HepG2 (cell line): Measurements from ENCODE around the gene KLF3. TPM values are rescaled to one million over a fixed set of nuclear protein-coding genes. Genes with fewer than 3 reads are reported as not detected.
A peak's percentile ranks its signal among the peaks of the same experiment; 100 is the strongest.

ENCODE experiments used
- CREBL2 ChIP-seq: sonication (generic); formaldehyde crosslinking; IDR thresholded peaks from 2 replicates; pipeline ENCODE4 v1.8.1; 2023; ENCODE audit warnings: missing genetic modification reagents, mild to moderate bottlenecking, borderline replicate concordance
- NKX3-1 ChIP-seq: sonication (generic); formaldehyde crosslinking; IDR thresholded peaks from 2 replicates; pipeline ENCODE4 v1.5.0; 2020; ENCODE audit warnings: missing genetic modification reagents
- RXRA ChIP-seq: sonication (generic); formaldehyde crosslinking; IDR thresholded peaks from 2 replicates; pipeline ENCODE4 v1.5.1; 2020; ENCODE audit warnings: missing genetic modification reagents
- SALL1 ChIP-seq: sonication (generic); formaldehyde crosslinking; IDR thresholded peaks from 2 replicates; pipeline ENCODE4 v1.8.0; 2022; ENCODE audit warnings: mild to moderate bottlenecking, missing genetic modification reagents
- SCMH1 ChIP-seq: sonication (generic); formaldehyde crosslinking; IDR thresholded peaks from 2 replicates; pipeline ENCODE4 v1.9.0; 2021; ENCODE audit warnings: missing genetic modification reagents, mild to moderate bottlenecking, borderline replicate concordance
- SIX4 ChIP-seq: sonication (generic); formaldehyde crosslinking; IDR thresholded peaks from 2 replicates; pipeline ENCODE4 v1.4.0; 2020; ENCODE audit warnings: missing genetic modification reagents
- XRCC5 ChIP-seq: fragments of 200-400 bp; formaldehyde crosslinking; optimal IDR thresholded peaks from 2 replicates; pipeline ENCODE3; 2017; ENCODE audit warnings: mild to moderate bottlenecking, low read length
- ZMAT5 ChIP-seq: sonication (generic); formaldehyde crosslinking; IDR thresholded peaks from 2 replicates; pipeline ENCODE4 v1.5.0; 2020; ENCODE audit warnings: mild to moderate bottlenecking, low read depth, missing genetic modification reagents, borderline replicate concordance
- ZNF136 ChIP-seq: sonication (generic); formaldehyde crosslinking; IDR thresholded peaks from 2 replicates; pipeline ENCODE4 v1.8.1; 2022; ENCODE audit warnings: low read depth, mild to moderate bottlenecking, moderate library complexity, missing genetic modification reagents
- ZNF331 ChIP-seq: sonication (generic); formaldehyde crosslinking; IDR thresholded peaks from 2 replicates; pipeline ENCODE4 v1.4.0; 2020; ENCODE audit warnings: missing genetic modification reagents
- ZNF766 ChIP-seq: sonication (generic); formaldehyde crosslinking; IDR thresholded peaks from 2 replicates; pipeline ENCODE4 v1.5.0; 2020; ENCODE audit warnings: missing genetic modification reagents, borderline replicate concordance
- ZNF790 ChIP-seq: sonication (generic); formaldehyde crosslinking; IDR thresholded peaks from 2 replicates; pipeline ENCODE4 v1.8.0; 2022; ENCODE audit warnings: missing genetic modification reagents, mild to moderate bottlenecking, borderline replicate concordance
- ZNF83 ChIP-seq: sonication (generic); formaldehyde crosslinking; IDR thresholded peaks from 2 replicates; pipeline ENCODE4 v1.4.0; 2020; ENCODE audit warnings: missing genetic modification reagents, mild to moderate bottlenecking, borderline replicate concordance
- ZNF850 ChIP-seq: sonication (generic); formaldehyde crosslinking; conservative IDR thresholded peaks from 2 replicates; pipeline ENCODE4 v1.9.0; 2021; ENCODE audit warnings: mild to moderate bottlenecking, missing genetic modification reagents
- polyA plus RNA-seq, 8 experiments: library from polyadenylated mRNA; depleted of rRNA in 3 of 8; stranded (reverse) in 7 of 8; unstranded in 1 of 8; fragments of >200 nt; fragmentation: Illumina TruSeq in 4 of 8; extraction: Trizol in 4 of 8; gene quantifications; 2 replicates each; pipeline versions ENCODE4 v1.2.1 to v1.2.3, GENCODE V29; 2011 to 2016; ENCODE audit warnings: low read depth in 4 of 8, missing spikeins in 1 of 8, mixed read lengths in 1 of 8; ENCODE audit not compliant: insufficient read depth in 1 of 8
- total RNA-seq, 5 experiments: library from RNA; depleted of rRNA; stranded (reverse); fragments of >200 nt; fragmentation: Illumina TruSeq; extraction: Trizol; gene quantifications; 2 replicates each; pipeline ENCODE4 v1.2.3, GENCODE V29; 2016; ENCODE audit warnings: low read depth in 1 of 5
- TF ChIP-seq, protein P1 (sequence below): sonication (generic); formaldehyde crosslinking; IDR thresholded peaks from 2 replicates; pipeline ENCODE4 v1.9.0; 2022; ENCODE audit warnings: missing genetic modification reagents, mild to moderate bottlenecking, borderline replicate concordance

The KLF3 gene
- total and polyA plus RNA-seq, 2 of the 13 experiments (the other 11 are each of a cell fraction or from before 2014, with no cell fraction given): 29.1 to 37.8 TPM

DNA sequence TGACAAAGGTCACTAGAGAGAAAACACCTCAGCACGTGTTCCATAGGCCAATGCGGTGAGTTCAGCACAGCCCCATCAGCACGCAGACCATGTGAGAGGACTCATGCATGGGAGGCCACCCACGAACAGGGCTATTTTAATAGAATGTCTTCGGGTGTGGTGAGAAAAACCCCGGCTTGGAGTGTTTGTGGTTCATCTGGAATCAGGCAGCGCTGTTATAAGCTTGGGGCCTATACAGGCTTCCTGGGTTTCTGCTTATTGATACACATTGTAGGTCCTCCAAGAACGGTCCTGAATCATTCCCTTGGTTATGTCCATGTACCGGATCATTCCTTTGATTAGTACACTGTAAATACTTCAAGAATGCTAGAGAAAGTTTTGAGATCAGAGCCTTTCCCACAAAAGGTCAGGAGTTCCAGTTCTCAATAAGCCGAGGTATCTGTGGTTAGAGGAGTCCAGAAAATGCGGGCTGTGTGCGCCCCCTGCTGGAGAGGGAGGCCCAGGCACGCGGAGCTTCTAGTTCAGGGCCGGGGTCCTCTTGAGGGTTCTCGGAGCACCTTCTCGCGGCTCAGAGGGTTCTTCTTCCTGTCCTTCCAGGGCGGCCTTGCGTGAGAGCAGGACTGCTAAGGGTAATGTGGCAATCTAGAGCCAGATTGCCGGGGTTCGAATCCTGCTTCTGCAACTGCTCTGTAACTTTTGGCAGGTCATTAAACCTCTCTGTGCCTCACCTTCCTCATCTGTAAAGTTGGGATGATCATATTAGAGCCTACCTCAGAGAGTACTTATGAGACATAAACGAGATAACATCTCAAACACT is 67.0 kb downstream of the KLF3 start (continued):
- TF ChIP-seq RXRA (CRISPR knock-in tag): no peak
- 0 out of 2 replicates have a peak, but pooled peaks have one; percentile 14 for TF ChIP-seq ZNF331
- no peak for TF ChIP-seq SCMH1 (CRISPR knock-in tag)
- TF ChIP-seq SALL1 (CRISPR knock-in tag): peak; percentile 59
- no peak for TF ChIP-seq ZNF790 (CRISPR knock-in tag)
- no peak for TF ChIP-seq NKX3-1 (CRISPR knock-in tag)
- TF ChIP-seq SIX4: no peak
- no peak for TF ChIP-seq ZMAT5 (CRISPR knock-in tag)
- TF ChIP-seq CREBL2 (CRISPR knock-in tag): no peak
- TF ChIP-seq XRCC5: peak; percentile 59
- TF ChIP-seq ZNF766: peak; percentile 45; the same call in 1 of the 2 replicates
- no peak for TF ChIP-seq ZNF850 (CRISPR knock-in tag)
- TF ChIP-seq, protein P1, sequence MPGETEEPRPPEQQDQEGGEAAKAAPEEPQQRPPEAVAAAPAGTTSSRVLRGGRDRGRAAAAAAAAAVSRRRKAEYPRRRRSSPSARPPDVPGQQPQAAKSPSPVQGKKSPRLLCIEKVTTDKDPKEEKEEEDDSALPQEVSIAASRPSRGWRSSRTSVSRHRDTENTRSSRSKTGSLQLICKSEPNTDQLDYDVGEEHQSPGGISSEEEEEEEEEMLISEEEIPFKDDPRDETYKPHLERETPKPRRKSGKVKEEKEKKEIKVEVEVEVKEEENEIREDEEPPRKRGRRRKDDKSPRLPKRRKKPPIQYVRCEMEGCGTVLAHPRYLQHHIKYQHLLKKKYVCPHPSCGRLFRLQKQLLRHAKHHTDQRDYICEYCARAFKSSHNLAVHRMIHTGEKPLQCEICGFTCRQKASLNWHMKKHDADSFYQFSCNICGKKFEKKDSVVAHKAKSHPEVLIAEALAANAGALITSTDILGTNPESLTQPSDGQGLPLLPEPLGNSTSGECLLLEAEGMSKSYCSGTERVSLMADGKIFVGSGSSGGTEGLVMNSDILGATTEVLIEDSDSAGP (CRISPR knock-in tag): peak; percentile 45; the same call in 1 of the 2 replicates
- no peak for TF ChIP-seq ZNF136 (CRISPR knock-in tag)
- TF ChIP-seq ZNF83 (CRISPR knock-in tag): no peak
- TF ChIP-seq, all 625 proteins: peak for 69
